Tibial artery (tissue), 4 donors: ENCODE measurements around the gene REG1B.

Experiments used
- DNase-seq, 2 donors: peaks; one replicate each; pipeline ENCODE4 v3.0.0-alpha.2; 2019
- H3K27ac ChIP-seq, 2 donors: fragments of 200-600 bp; sonication (generic) in 1 of 2; 1 replicate in 1 of 2; 2 replicates in 1 of 2; pipeline ENCODE4 v1.5.1; 2018 to 2019; ENCODE audit warnings: mild to moderate bottlenecking in 1 of 2
- H3K27me3 ChIP-seq, 2 donors: fragments of 200-600 bp; sonication (generic) in 1 of 2; one replicate each; pipeline versions ENCODE4 v1.5.1 to v1.6.0; 2016 to 2019
- H3K36me3 ChIP-seq, 3 donors: fragments of 200-600 bp; sonication (generic) in 2 of 3; one replicate each; pipeline ENCODE4 v1.5.1; 2016 to 2019; ENCODE audit warnings: mild to moderate bottlenecking in 2 of 3
- H3K4me1 ChIP-seq, 4 donors: fragments of 200-600 bp; sonication (generic) in 2 of 4; 1 replicate in 3 of 4; 2 replicates in 1 of 4; pipeline ENCODE4 v1.5.1; 2016 to 2019
- H3K4me3 ChIP-seq, 2 donors: fragments of 200-600 bp; sonication (generic) in 1 of 2; 1 replicate in 1 of 2; 2 replicates in 1 of 2; pipeline ENCODE4 v1.5.1; 2018 to 2019; ENCODE audit warnings: mild to moderate bottlenecking in 2 of 2
- H3K9me3 ChIP-seq, 3 donors: fragments of 200-600 bp; sonication (generic) in 1 of 3; one replicate each; pipeline ENCODE4 v1.5.1; 2016 to 2019
- intact Hi-C: fragments of 100-400 bp; cut with DNase I; formaldehyde crosslinking; loops from one replicate; pipeline ENCODE4 v1.15.0; 2023; ENCODE audit warnings: low total_unique reads
- TF ChIP-seq, protein P1 (sequence below), 2 experiments: fragments of 200-600 bp in 1 of 2; fragments of 450-650 bp in 1 of 2; IDR thresholded peaks; one replicate each; pipeline ENCODE4 v1.5.1; 2017 to 2019; ENCODE audit warnings: antibody characterized with exemption in 2 of 2, mild to moderate bottlenecking in 1 of 2, moderate library complexity in 1 of 2

The REG1B gene

DNA sequence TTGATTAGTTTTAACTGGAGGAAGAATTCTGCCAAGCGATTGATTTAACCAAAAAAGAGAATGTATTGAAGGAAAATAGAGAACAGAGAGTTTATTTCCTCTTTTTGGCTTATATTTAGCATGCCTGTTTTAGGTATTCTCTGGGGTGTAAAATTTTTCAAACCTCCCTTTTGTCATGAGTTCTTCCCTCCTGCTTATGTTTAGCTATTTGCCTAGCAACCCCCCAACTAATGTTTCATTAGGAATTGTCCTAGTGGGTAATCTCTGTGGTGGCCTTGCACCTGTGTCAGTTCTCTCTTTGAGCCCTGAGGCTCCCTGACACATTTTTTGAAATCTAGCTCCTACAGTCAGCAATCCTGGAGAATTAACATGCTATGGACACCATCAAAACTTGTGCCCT is 12.5 kb upstream of the REG1B start:
- Histone ChIP-seq H3K27ac (no peak overlapping the region), H3K4me3 (no peak overlapping the region), H3K4me1 (no peaks in the 10 kb centered on the region), H3K27me3 (no peaks in the 10 kb centered on the region), H3K9me3 (no peaks in the 10 kb centered on the region), H3K36me3 (no peaks in the 10 kb centered on the region)
- no peak for DNase-seq
- TF ChIP-seq, protein P1, sequence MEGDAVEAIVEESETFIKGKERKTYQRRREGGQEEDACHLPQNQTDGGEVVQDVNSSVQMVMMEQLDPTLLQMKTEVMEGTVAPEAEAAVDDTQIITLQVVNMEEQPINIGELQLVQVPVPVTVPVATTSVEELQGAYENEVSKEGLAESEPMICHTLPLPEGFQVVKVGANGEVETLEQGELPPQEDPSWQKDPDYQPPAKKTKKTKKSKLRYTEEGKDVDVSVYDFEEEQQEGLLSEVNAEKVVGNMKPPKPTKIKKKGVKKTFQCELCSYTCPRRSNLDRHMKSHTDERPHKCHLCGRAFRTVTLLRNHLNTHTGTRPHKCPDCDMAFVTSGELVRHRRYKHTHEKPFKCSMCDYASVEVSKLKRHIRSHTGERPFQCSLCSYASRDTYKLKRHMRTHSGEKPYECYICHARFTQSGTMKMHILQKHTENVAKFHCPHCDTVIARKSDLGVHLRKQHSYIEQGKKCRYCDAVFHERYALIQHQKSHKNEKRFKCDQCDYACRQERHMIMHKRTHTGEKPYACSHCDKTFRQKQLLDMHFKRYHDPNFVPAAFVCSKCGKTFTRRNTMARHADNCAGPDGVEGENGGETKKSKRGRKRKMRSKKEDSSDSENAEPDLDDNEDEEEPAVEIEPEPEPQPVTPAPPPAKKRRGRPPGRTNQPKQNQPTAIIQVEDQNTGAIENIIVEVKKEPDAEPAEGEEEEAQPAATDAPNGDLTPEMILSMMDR (IDR thresholded peaks at IDR 0.05): no peak
- intact Hi-C loops: no loop called here

- H3K4me3 ChIP-seq: no peak overlapping the region
- intact Hi-C loops: no loop called here
- TF ChIP-seq, protein P1 (IDR thresholded peaks at IDR 0.05): no peak
- H3K4me1 ChIP-seq: no peaks in the 10 kb centered on the region
- DNase-seq: no peak
- H3K27me3 ChIP-seq: no peaks in the 10 kb centered on the region
- H3K27ac ChIP-seq: no peak overlapping the region
- H3K9me3 ChIP-seq: no peaks in the 10 kb centered on the region
- H3K36me3 ChIP-seq: no peaks in the 10 kb centered on the region
Measured at GRCh38 chr2:79099140-79099686, 11.4 kb upstream of the REG1B start.

GRCh38 chr2:79097843-79098242 is 10.1 kb upstream of the REG1B start:
- H3K36me3 ChIP-seq: no peaks in the 10 kb centered on the region
- TF ChIP-seq, protein P1 (IDR thresholded peaks at IDR 0.05): no peak
- H3K4me3 ChIP-seq: no peak overlapping the region
- H3K4me1 ChIP-seq: no peaks in the 10 kb centered on the region
- H3K27ac ChIP-seq: no peak overlapping the region
- no peaks in the 10 kb centered on the region for H3K27me3 ChIP-seq
- intact Hi-C loops: no loop called here
- H3K9me3 ChIP-seq: no peaks in the 10 kb centered on the region
- no peak for DNase-seq

DNA sequence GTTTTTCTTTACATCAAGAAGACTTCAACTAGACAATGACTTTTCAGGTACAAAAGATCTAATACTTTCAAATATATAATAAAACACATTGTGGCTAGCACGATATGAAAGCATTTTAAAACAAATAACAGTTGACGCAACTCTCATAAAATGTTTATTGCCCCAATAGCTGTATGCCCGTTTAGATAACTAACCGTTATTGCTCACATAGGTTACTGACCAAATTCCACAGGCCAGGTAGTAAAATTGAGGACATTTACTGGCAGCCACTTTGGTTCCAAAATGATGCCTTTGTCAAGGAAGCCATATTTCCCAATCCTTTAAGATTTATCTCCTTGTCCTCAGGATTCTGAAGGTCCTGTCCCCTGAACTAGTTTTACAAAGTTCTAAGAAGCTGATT is 2.9 kb upstream of the REG1B start:
- no peak for DNase-seq
- H3K27ac ChIP-seq: no peak overlapping the region
- no peaks in the 10 kb centered on the region for H3K9me3 ChIP-seq
- intact Hi-C loops: no loop called here
- H3K27me3 ChIP-seq: no peaks in the 10 kb centered on the region
- TF ChIP-seq, protein P1 (IDR thresholded peaks at IDR 0.05): no peak
- no peaks in the 10 kb centered on the region for H3K4me1 ChIP-seq
- no peak overlapping the region for H3K4me3 ChIP-seq
- H3K36me3 ChIP-seq: no peaks in the 10 kb centered on the region

- H3K36me3 ChIP-seq: no peaks in the 10 kb centered on the region
- H3K9me3 ChIP-seq: no peaks in the 10 kb centered on the region
- H3K4me3 ChIP-seq: no peak overlapping the region
- DNase-seq: no peak
- H3K27ac ChIP-seq: no peak overlapping the region
- intact Hi-C loops: no loop called here
- H3K4me1 ChIP-seq: no peaks in the 10 kb centered on the region
- no peaks in the 10 kb centered on the region for H3K27me3 ChIP-seq
- TF ChIP-seq, protein P1 (IDR thresholded peaks at IDR 0.05): no peak
Measured at GRCh38 chr2:79086255-79086654, 1.5 kb downstream of the REG1B start.

GRCh38 chr2:79085382-79085781 is 2.4 kb downstream of the REG1B start:
- Histone ChIP-seq H3K9me3 (no peaks in the 10 kb centered on the region), H3K27me3 (no peaks in the 10 kb centered on the region), H3K27ac (no peak overlapping the region), H3K4me1 (no peaks in the 10 kb centered on the region), H3K36me3 (no peaks in the 10 kb centered on the region), H3K4me3 (no peak overlapping the region)
- TF ChIP-seq, protein P1 (IDR thresholded peaks at IDR 0.05): no peak
- intact Hi-C loops: no loop called here
- DNase-seq: no peak
